ENCODE measurements around the gene CEND1. TPM values are rescaled to one million over a fixed set of nuclear protein-coding genes. Genes with fewer than 3 reads are reported as not detected.

CEND1 gene
- total and polyA plus RNA-seq, 2 experiments from 2014 or later = not detected

GRCh38 chr11:774873-775592 lies 14.9 kb downstream of the CEND1 start:
- Histone ChIP-seq H3K79me2 (peaks cover 64% of the 10 kb centered on the region), H3K27ac (no peak overlapping the region), H3K9me2 (replicated peaks; ENCODE audit: insufficient read depth) (no peaks in the 10 kb centered on the region), H3K9me3 (ENCODE audit: low read depth) (no peaks in the 10 kb centered on the region), H2AFZ (no peak overlapping the region), H3K4me3 (no peak overlapping the region), H3K4me2 (peak overlapping the region; percentile 100), H3K36me3 (replicated peaks; ENCODE audit: insufficient read depth, low read depth) (no peaks in the 10 kb centered on the region), H3K27me3 (no peaks in the 10 kb centered on the region), H4K20me1 (ENCODE audit: insufficient read depth, poor library complexity, severe bottlenecking) (peaks cover 43% of the 10 kb centered on the region), H3K4me1 (ENCODE audit: insufficient read depth) (peaks cover 21% of the 10 kb centered on the region)
- DNase-seq (ENCODE audit: low spot score) = peak; percentile 20
- no peak for TF ChIP-seq EZH2 (IDR thresholded peaks at IDR 0.05; ENCODE audit: borderline replicate concordance)
- TF ChIP-seq EZH2phosphoT487 (IDR thresholded peaks at IDR 0.05; ENCODE audit: low read depth, severe bottlenecking, unreplicated experiment) = no peak
- TF ChIP-seq, protein P1, sequence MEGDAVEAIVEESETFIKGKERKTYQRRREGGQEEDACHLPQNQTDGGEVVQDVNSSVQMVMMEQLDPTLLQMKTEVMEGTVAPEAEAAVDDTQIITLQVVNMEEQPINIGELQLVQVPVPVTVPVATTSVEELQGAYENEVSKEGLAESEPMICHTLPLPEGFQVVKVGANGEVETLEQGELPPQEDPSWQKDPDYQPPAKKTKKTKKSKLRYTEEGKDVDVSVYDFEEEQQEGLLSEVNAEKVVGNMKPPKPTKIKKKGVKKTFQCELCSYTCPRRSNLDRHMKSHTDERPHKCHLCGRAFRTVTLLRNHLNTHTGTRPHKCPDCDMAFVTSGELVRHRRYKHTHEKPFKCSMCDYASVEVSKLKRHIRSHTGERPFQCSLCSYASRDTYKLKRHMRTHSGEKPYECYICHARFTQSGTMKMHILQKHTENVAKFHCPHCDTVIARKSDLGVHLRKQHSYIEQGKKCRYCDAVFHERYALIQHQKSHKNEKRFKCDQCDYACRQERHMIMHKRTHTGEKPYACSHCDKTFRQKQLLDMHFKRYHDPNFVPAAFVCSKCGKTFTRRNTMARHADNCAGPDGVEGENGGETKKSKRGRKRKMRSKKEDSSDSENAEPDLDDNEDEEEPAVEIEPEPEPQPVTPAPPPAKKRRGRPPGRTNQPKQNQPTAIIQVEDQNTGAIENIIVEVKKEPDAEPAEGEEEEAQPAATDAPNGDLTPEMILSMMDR (IDR thresholded peaks at IDR 0.05; ENCODE audit: poor library complexity) = no peak
- 86% methylated on average over 20 of the region's 20 CpGs for WGBS (ENCODE audit: low lambda C conversion rate, missing lambda C conversion rate)

- no peaks in the 10 kb centered on the region for H3K9me3 ChIP-seq (ENCODE audit: low read depth)
- TF ChIP-seq, protein P1 (IDR thresholded peaks at IDR 0.05; ENCODE audit: poor library complexity) = no peak
- no peak for TF ChIP-seq EZH2phosphoT487 (IDR thresholded peaks at IDR 0.05; ENCODE audit: low read depth, severe bottlenecking, unreplicated experiment)
- TF ChIP-seq EZH2 (IDR thresholded peaks at IDR 0.05; ENCODE audit: borderline replicate concordance) = no peak
- no peaks in the 10 kb centered on the region for H3K36me3 ChIP-seq (replicated peaks; ENCODE audit: insufficient read depth, low read depth)
- H3K4me3 ChIP-seq = no peak overlapping the region
- no peak overlapping the region for H2AFZ ChIP-seq
- no peaks in the 10 kb centered on the region for H3K9me2 ChIP-seq (replicated peaks; ENCODE audit: insufficient read depth)
- H3K27me3 ChIP-seq = no peaks in the 10 kb centered on the region
- H4K20me1 ChIP-seq (ENCODE audit: insufficient read depth, poor library complexity, severe bottlenecking) = peaks cover 41% of the 10 kb centered on the region
- WGBS (ENCODE audit: low lambda C conversion rate, missing lambda C conversion rate) = 98% methylated on average over 9 of the region's 9 CpGs
- H3K79me2 ChIP-seq = peaks cover 58% of the 10 kb centered on the region
- H3K4me1 ChIP-seq (ENCODE audit: insufficient read depth) = peaks cover 21% of the 10 kb centered on the region
- no peak overlapping the region for H3K27ac ChIP-seq
- no peak for DNase-seq (ENCODE audit: low spot score)
- no peak overlapping the region for H3K4me2 ChIP-seq
Observed at GRCh38 chr11:773830-774229, 16.1 kb downstream of the CEND1 start.

DNA sequence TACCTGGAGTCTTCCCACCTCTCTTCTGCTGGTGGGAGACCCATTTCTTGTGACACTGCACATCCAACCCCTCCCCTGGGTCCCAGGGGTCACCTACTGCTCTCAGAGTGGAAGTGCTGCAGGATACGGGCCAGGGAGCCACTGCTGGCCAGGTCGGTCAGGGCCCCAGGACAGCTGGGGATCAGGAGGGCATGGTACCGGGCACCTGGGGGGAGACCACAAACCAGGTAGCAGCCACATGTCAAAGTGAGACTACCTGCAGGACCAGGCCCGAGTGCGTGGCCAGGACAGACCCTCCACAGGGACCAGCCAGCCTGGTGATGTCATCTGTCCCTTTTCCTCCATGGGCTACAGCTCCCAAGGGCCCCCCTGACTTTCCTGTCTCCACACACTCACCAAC lies 16.5 kb downstream of the CEND1 start:
- Histone ChIP-seq H3K27ac (no peak overlapping the region), H2AFZ (no peak overlapping the region), H3K9me2 (replicated peaks; ENCODE audit: insufficient read depth) (no peaks in the 10 kb centered on the region), H3K9me3 (ENCODE audit: low read depth) (no peaks in the 10 kb centered on the region), H3K4me2 (no peak overlapping the region), H3K79me2 (peaks cover 56% of the 10 kb centered on the region), H3K4me1 (ENCODE audit: insufficient read depth) (peaks cover 19% of the 10 kb centered on the region), H3K27me3 (no peaks in the 10 kb centered on the region), H4K20me1 (ENCODE audit: insufficient read depth, poor library complexity, severe bottlenecking) (peaks cover 41% of the 10 kb centered on the region), H3K4me3 (no peak overlapping the region), H3K36me3 (replicated peaks; ENCODE audit: insufficient read depth, low read depth) (no peaks in the 10 kb centered on the region)
- peak; percentile 2 for DNase-seq (ENCODE audit: low spot score)
- TF ChIP-seq EZH2 (IDR thresholded peaks at IDR 0.05; ENCODE audit: borderline replicate concordance) = no peak
- TF ChIP-seq EZH2phosphoT487 (IDR thresholded peaks at IDR 0.05; ENCODE audit: low read depth, severe bottlenecking, unreplicated experiment) = no peak
- TF ChIP-seq, protein P1 (IDR thresholded peaks at IDR 0.05; ENCODE audit: poor library complexity) = no peak
- WGBS (ENCODE audit: low lambda C conversion rate, missing lambda C conversion rate) = 98% methylated on average over 5 of the region's 5 CpGs

Data from hepatocyte (in vitro differentiated cells).